Measurements from ENCODE around the gene RTTN.

The RTTN gene

GRCh38 chr18:70158992-70159717, 46.3 kb downstream of the RTTN start:
- H3K4me1 ChIP-seq (ENCODE audit: control insufficient read depth in 1 of 2, insufficient read depth in 1 of 2, low read depth in 1 of 2, low read length in 1 of 2), result no peaks in the 10 kb centered on the region
- TF ChIP-seq CTCF (IDR thresholded peaks at IDR 0.05), result no peak
- no peak overlapping the region for H3K4me3 ChIP-seq (ENCODE audit: low read depth in 1 of 2, low read length in 1 of 2)
- no peaks in the 10 kb centered on the region for H3K27me3 ChIP-seq
- no peaks in the 10 kb centered on the region for H3K36me3 ChIP-seq
- H3K27ac ChIP-seq, result no peak overlapping the region
- H3K9me3 ChIP-seq, result no peaks in the 10 kb centered on the region

- H3K4me1 ChIP-seq (ENCODE audit: control insufficient read depth in 1 of 2, insufficient read depth in 1 of 2, low read depth in 1 of 2, low read length in 1 of 2), result no peaks in the 10 kb centered on the region
- no peak overlapping the region for H3K4me3 ChIP-seq (ENCODE audit: low read depth in 1 of 2, low read length in 1 of 2)
- H3K27me3 ChIP-seq, result no peaks in the 10 kb centered on the region
- TF ChIP-seq CTCF (IDR thresholded peaks at IDR 0.05), result no peak
- H3K9me3 ChIP-seq, result no peaks in the 10 kb centered on the region
- H3K36me3 ChIP-seq, result no peaks in the 10 kb centered on the region
- no peak overlapping the region for H3K27ac ChIP-seq
Measured at GRCh38 chr18:70156886-70157285, 48.6 kb downstream of the RTTN start.

- Histone ChIP-seq H3K9me3 (no peaks in the 10 kb centered on the region), H3K27me3 (no peaks in the 10 kb centered on the region), H3K36me3 (peaks cover 3% of the 10 kb centered on the region), H3K4me3 (ENCODE audit: low read depth in 1 of 2, low read length in 1 of 2) (no peak overlapping the region), H3K4me1 (ENCODE audit: control insufficient read depth in 1 of 2, insufficient read depth in 1 of 2, low read depth in 1 of 2, low read length in 1 of 2) (no peaks in the 10 kb centered on the region), H3K27ac (no peak overlapping the region)
- TF ChIP-seq CTCF (IDR thresholded peaks at IDR 0.05), result no peak
Measured at GRCh38 chr18:70154591-70155194, 50.8 kb downstream of the RTTN start.

- no peak for TF ChIP-seq CTCF (IDR thresholded peaks at IDR 0.05)
- Histone ChIP-seq H3K4me3 (ENCODE audit: low read depth in 1 of 2, low read length in 1 of 2) (no peak overlapping the region), H3K27me3 (no peaks in the 10 kb centered on the region), H3K4me1 (ENCODE audit: control insufficient read depth in 1 of 2, insufficient read depth in 1 of 2, low read depth in 1 of 2, low read length in 1 of 2) (no peaks in the 10 kb centered on the region), H3K27ac (no peak overlapping the region), H3K36me3 (peaks cover 30% of the 10 kb centered on the region), H3K9me3 (no peaks in the 10 kb centered on the region)
Measured at GRCh38 chr18:70151614-70152013, 53.9 kb downstream of the RTTN start.

- Histone ChIP-seq H3K27me3 (no peaks in the 10 kb centered on the region), H3K4me1 (ENCODE audit: control insufficient read depth in 1 of 2, insufficient read depth in 1 of 2, low read depth in 1 of 2, low read length in 1 of 2) (no peaks in the 10 kb centered on the region), H3K4me3 (ENCODE audit: low read depth in 1 of 2, low read length in 1 of 2) (no peak overlapping the region), H3K27ac (no peak overlapping the region), H3K36me3 (peaks cover 39% of the 10 kb centered on the region), H3K9me3 (no peaks in the 10 kb centered on the region)
- no peak for TF ChIP-seq CTCF (IDR thresholded peaks at IDR 0.05)
Measured at GRCh38 chr18:70149616-70150301, 55.7 kb downstream of the RTTN start.

All from neutrophil (primary cell).